Fibroblast of lung (primary cell): ENCODE results near the gene PLCD4. TPM values are rescaled to one million over a fixed set of nuclear protein-coding genes. Genes with fewer than 3 reads are reported as not detected.

Experiments used
- DNase-seq, 2 donors: peaks; one replicate each; pipeline versions ENCODE4 v3.0.0 to v3.0.0-alpha.2; 2010; ENCODE audit warnings: low read depth in 2 of 2
- H2AFZ ChIP-seq: 2 replicates; pipeline ENCODE4 v1.5.1; 2012; ENCODE audit warnings: low read length, control low read depth, inconsistent platforms
- H3K27ac ChIP-seq: 2 replicates; pipeline ENCODE4 v1.5.1; 2011; ENCODE audit warnings: low read length, control low read depth; ENCODE audit not compliant: insufficient read depth
- H3K27me3 ChIP-seq: 2 replicates; pipeline ENCODE4 v1.5.1; 2011; ENCODE audit warnings: mild to moderate bottlenecking, low read length; ENCODE audit not compliant: control insufficient read depth, insufficient read depth
- H3K36me3 ChIP-seq: 2 replicates; pipeline ENCODE4 v1.5.1; 2011; ENCODE audit warnings: low read length; ENCODE audit not compliant: control insufficient read depth, insufficient read depth
- H3K4me1 ChIP-seq: 2 replicates; pipeline ENCODE4 v1.5.1; 2011; ENCODE audit warnings: low read length; ENCODE audit not compliant: control insufficient read depth, insufficient read depth; ENCODE audit errors: extremely low read depth
- H3K4me2 ChIP-seq: 2 replicates; pipeline ENCODE4 v1.5.1; 2011; ENCODE audit warnings: low read length, control low read depth; ENCODE audit not compliant: insufficient read depth; ENCODE audit errors: extremely low read depth
- H3K4me3 ChIP-seq, 4 experiments: fragments of 200-600 bp in 1 of 4; sonication (generic) in 1 of 4; replicated peaks in 1 of 4; 2 replicates each; pipeline ENCODE4 v1.5.1; 2011 to 2016; ENCODE audit warnings: low read length in 4 of 4, low read depth in 3 of 4, mild to moderate bottlenecking in 3 of 4, control low read depth in 2 of 4, inconsistent platforms in 1 of 4, mixed read lengths in 1 of 4; ENCODE audit not compliant: insufficient read depth in 1 of 4; ENCODE audit errors: control extremely low read depth in 1 of 4
- H3K79me2 ChIP-seq: 2 replicates; pipeline ENCODE4 v1.5.1; 2012; ENCODE audit warnings: mild to moderate bottlenecking, low read length, inconsistent platforms; ENCODE audit not compliant: control insufficient read depth, insufficient read depth
- H3K9ac ChIP-seq: 2 replicates; pipeline ENCODE4 v1.5.1; 2011; ENCODE audit warnings: mild to moderate bottlenecking, low read length, control low read depth; ENCODE audit not compliant: insufficient read depth
- H3K9me3 ChIP-seq: 2 replicates; pipeline ENCODE4 v1.5.1; 2012; ENCODE audit warnings: low read depth, low read length; ENCODE audit not compliant: control insufficient read depth, insufficient read depth
- H4K20me1 ChIP-seq: 2 replicates; pipeline ENCODE4 v1.5.1; 2011; ENCODE audit warnings: low read length; ENCODE audit not compliant: control insufficient read depth, insufficient read depth; ENCODE audit errors: extremely low read depth
- EZH2 ChIP-seq: IDR thresholded peaks from 2 replicates; pipeline ENCODE4 v1.5.1; 2012; ENCODE audit warnings: low read length, control low read depth, mild to moderate bottlenecking; ENCODE audit errors: missing control alignments
- polyA plus RNA-seq, 2 donors: library from polyadenylated mRNA; depleted of rRNA in 1 of 2; stranded (reverse) in 1 of 2; unstranded in 1 of 2; fragments of >200 nt; gene quantifications; 2 replicates each; pipeline ENCODE4 v1.2.1, GENCODE V29; 2011 to 2012; ENCODE audit warnings: missing spikeins in 1 of 2
- total RNA-seq: library from RNA; depleted of rRNA; stranded (reverse); fragments of >200 nt; gene quantifications from 2 replicates; pipeline ENCODE4 v1.2.1, GENCODE V29; 2014
- TF ChIP-seq, protein P1 (sequence below), 2 donors: IDR thresholded peaks in 1 of 2; conservative IDR thresholded peaks in 1 of 2; 1 replicate in 1 of 2; 2 replicates in 1 of 2; pipeline ENCODE4 v1.5.1; 2011 to 2012; ENCODE audit warnings: low read length in 2 of 2, control low read depth in 1 of 2, inconsistent platforms in 1 of 2, low read depth in 1 of 2, mild to moderate bottlenecking in 1 of 2

PLCD4 gene
- total and polyA plus RNA-seq, 2 donors (not counting 1 experiment from before 2014, with no cell fraction given), result 5.8 to 10.7 TPM

DNA sequence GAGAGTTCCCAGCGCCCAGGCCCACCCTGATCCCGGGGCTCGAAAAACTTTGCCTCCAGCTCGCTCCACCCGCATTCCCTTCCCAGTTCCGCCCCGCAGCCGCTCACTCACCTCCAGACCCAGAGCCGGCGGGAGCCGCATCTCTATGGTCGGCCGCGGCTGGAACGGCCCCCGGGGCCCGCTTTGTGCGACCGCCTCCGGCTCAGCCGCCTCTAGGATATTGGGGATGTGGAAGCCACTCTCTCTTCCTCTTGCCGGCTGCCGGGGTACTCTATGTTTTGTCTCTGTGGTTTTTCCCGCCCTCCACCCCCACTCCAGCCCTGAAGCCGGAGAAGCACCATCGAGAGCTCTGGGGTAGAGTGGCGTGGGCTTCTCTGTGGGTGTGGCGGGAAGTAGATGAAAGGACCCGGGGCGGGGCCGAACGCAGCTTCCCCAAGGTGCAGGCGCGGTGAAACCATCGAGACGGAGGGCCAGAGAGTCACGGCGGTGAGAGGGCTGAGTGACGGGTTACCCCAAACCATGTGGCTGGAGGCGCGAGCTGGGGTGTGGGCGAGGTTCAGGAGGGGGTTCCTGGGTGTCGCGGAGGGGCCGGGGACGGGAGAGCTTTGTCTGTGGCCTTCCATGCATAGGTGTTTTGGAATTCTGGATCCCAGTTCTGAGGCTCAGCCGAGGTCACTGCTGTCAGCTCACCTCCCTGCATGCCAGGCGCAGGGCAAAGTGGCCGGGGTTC lies 51.7 kb downstream of the PLCD4 start, which contains the start of the genes BCS1L and ZNF142:
TSS of gene BCS1L (plus strand) at position 426 of the 730 bp plus-strand sequence. CDS start 1,305 bp downstream, outside the sequence.
TSS of gene ZNF142 (minus strand) at position 366 of the 730 bp plus-strand sequence. CDS start 3,194 bp downstream, outside the sequence.
- Histone ChIP-seq H2AFZ (peak within 1 kb of the TSS; percentile 83), H3K27me3 (no peaks in the 10 kb centered on the region), H3K4me2 (peak within 1 kb of the TSS; percentile 97), H3K36me3 (peaks cover 25% of the 10 kb centered on the region), H3K4me3 (peak within 1 kb of the TSS; percentile 40 to 95 (median 74)), H3K9me3 (no peaks in the 10 kb centered on the region), H3K9ac (peak within 1 kb of the TSS; percentile 35), H3K79me2 (peaks cover 20% of the 10 kb centered on the region), H3K4me1 (no peaks in the 10 kb centered on the region), H4K20me1 (no peaks in the 10 kb centered on the region), H3K27ac (peak within 1 kb of the TSS; percentile 57)
- no peak for TF ChIP-seq EZH2
- TF ChIP-seq, protein P1, sequence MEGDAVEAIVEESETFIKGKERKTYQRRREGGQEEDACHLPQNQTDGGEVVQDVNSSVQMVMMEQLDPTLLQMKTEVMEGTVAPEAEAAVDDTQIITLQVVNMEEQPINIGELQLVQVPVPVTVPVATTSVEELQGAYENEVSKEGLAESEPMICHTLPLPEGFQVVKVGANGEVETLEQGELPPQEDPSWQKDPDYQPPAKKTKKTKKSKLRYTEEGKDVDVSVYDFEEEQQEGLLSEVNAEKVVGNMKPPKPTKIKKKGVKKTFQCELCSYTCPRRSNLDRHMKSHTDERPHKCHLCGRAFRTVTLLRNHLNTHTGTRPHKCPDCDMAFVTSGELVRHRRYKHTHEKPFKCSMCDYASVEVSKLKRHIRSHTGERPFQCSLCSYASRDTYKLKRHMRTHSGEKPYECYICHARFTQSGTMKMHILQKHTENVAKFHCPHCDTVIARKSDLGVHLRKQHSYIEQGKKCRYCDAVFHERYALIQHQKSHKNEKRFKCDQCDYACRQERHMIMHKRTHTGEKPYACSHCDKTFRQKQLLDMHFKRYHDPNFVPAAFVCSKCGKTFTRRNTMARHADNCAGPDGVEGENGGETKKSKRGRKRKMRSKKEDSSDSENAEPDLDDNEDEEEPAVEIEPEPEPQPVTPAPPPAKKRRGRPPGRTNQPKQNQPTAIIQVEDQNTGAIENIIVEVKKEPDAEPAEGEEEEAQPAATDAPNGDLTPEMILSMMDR (conservative IDR thresholded peaks at IDR 0.05 in 1 of 2, IDR thresholded peaks at IDR 0.05 in 1 of 2; ENCODE audit: low read depth in 1 of 2, low read length in 2 of 2), result no peak
- peak; percentile 84 to 85 for DNase-seq

DNA sequence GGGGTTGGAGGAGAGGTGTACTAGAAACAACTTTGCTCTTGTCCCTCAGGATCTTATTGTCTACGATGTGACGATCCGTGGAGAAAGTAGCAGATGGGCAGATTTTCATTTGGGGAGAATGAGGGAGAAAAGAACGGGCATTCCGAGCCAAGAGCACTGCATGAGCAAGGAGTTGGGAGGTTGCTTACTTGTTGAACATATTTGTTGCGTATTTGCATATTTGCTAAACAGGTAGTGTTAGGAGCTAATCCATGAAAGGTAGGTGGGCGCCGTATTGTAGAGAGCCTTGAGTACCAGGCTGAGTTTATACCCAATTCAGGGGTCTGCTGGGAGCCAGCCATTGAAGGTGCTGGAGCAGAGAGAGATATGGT lies 52.3 kb downstream of the PLCD4 start:
- no peaks in the 10 kb centered on the region for H3K27me3 ChIP-seq
- peak overlapping the region; percentile 83 for H2AFZ ChIP-seq
- H3K9me3 ChIP-seq, result no peaks in the 10 kb centered on the region
- H3K27ac ChIP-seq, result peak overlapping the region; percentile 3
- peaks cover 20% of the 10 kb centered on the region for H3K79me2 ChIP-seq
- DNase-seq, result peak in 1 of 2 donors; percentile 2
- peaks cover 28% of the 10 kb centered on the region for H3K36me3 ChIP-seq
- H3K4me3 ChIP-seq, result peak overlapping the region; percentile 40 to 95 (median 74)
- H3K4me1 ChIP-seq, result no peaks in the 10 kb centered on the region
- TF ChIP-seq, protein P1 (conservative IDR thresholded peaks at IDR 0.05 in 1 of 2, IDR thresholded peaks at IDR 0.05 in 1 of 2; ENCODE audit: low read depth in 1 of 2, low read length in 2 of 2), result no peak
- no peak for TF ChIP-seq EZH2
- peak overlapping the region; percentile 97 for H3K4me2 ChIP-seq
- H3K9ac ChIP-seq, result peak overlapping the region; percentile 35
- no peaks in the 10 kb centered on the region for H4K20me1 ChIP-seq

GRCh38 chr2:218662377-218662776 lies 54.7 kb downstream of the PLCD4 start:
- TF ChIP-seq, protein P1 (conservative IDR thresholded peaks at IDR 0.05 in 1 of 2, IDR thresholded peaks at IDR 0.05 in 1 of 2; ENCODE audit: low read depth in 1 of 2, low read length in 2 of 2), result no peak
- no peak for TF ChIP-seq EZH2
- H4K20me1 ChIP-seq, result no peaks in the 10 kb centered on the region
- H2AFZ ChIP-seq, result no peak overlapping the region
- no peak overlapping the region for H3K27ac ChIP-seq
- H3K9ac ChIP-seq, result no peak overlapping the region
- no peaks in the 10 kb centered on the region for H3K9me3 ChIP-seq
- DNase-seq, result no peak
- H3K4me2 ChIP-seq, result no peak overlapping the region
- H3K36me3 ChIP-seq, result peaks cover 31% of the 10 kb centered on the region
- H3K79me2 ChIP-seq, result peaks cover 18% of the 10 kb centered on the region
- no peak overlapping the region for H3K4me3 ChIP-seq
- H3K27me3 ChIP-seq, result no peaks in the 10 kb centered on the region
- H3K4me1 ChIP-seq, result no peaks in the 10 kb centered on the region
